ENCODE measurements around the gene TPRA1.

TPRA1 gene

DNA sequence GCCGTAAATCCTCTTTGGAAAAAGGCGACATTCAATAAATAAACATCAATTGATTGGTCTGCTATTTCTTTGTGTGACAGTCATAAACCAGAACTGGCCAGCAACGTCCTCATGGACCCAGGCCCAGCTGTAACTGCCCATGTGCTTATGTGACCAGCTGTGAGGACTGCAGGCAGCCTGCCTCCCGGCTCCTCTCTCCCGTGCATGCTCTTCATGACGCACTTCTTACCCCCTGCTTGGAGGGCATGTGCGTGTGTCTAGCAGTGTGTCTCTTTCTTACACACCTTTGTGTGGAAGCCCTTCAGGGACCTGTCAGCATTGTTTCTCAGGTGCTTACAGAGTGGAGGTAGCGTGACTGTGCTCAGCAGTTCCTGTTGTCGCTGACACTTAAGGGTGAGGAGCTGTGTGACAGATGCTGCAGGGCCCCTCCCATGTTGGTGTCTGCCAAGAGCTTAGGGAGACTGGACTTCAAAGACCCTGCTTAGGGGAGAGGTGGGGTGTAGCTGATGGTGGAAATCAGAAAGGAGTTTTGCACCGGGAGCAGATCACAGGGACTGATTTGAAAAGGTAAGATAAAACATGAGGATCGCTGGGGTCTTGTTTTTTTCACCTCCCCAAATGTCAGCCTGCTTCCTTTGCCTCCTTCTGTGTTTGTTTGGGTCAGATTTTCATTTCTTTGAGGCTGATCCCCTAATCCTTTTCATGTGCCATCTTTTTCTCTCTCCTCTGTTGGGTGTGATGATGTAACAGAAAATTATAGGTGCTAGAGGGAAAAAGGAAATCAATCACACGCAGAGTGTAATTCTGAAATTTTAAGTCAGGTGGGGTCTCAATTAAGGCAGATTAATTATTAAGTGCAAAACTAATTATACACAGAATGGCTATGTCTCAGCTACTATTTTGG is 40.5 kb upstream of the TPRA1 start:
- no peak for FAIRE-seq
- DNase-seq (ENCODE audit: insufficient read length, low spot score) = no peak

DNA sequence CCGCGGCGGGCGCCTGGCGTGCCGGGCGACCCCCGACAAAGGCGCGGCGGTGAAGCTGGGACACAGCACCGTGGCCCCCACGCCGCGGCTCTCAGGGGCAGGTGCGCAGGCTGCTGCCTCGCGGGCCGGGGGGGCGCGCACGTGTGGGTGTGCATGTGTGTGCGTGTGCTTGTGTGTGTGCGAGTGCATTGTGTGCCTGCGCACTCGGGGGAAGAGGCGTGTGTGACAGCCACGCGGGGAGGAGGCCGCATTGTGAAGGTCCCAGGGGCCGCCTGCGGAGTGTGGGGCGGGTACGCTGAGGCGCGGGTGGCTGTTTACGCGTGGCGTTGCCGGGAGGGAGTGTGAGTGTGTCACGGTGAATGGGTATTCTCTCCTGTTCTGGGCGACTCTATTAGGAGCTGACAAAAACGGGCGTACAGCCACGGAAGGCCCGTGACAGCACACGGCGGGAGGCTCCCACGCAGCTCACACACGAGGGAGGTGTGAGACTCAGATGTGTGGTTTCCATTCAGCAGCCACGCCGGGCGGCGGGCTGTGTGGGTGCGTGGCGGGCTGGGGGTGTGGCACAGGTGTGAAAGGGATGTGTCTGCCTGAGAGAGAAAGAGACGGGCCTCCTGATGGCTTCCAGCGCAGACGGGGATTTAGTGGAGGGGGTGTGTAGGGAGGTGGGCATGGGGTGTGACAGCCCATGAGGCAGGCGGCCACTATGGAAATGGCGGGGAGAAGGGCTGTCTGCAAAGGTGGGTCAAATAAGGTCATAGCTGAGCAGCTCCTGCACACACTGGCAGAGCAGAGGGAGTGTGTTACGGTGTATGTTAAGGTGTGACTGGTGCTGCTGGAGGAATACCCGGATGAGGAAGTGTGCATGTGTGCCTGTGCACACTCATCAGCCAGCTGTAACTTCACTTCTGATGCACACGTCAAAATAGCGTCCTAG is 39.2 kb upstream of the TPRA1 start:
- TF ChIP-seq SPI1 (IDR thresholded peaks at IDR 0.05; ENCODE audit: low read depth, low read length) (peak; percentile 91), TAF1 (IDR thresholded peaks at IDR 0.05; ENCODE audit: low read depth, low read length) (no peak)
- FAIRE-seq (peak; percentile 97), DNase-seq (ENCODE audit: insufficient read length, low spot score) (no peak)

More for the DNA sequence above, 40.5 kb upstream of the TPRA1 start:
- TF ChIP-seq SPI1 (IDR thresholded peaks at IDR 0.05; ENCODE audit: low read depth, low read length) (no peak), POLR2A (IDR thresholded peaks at IDR 0.05; ENCODE audit: low read depth, low read length) (no peak), POLR2AphosphoS5 (IDR thresholded peaks at IDR 0.05; ENCODE audit: low read depth, low read length) (no peak)

DNA sequence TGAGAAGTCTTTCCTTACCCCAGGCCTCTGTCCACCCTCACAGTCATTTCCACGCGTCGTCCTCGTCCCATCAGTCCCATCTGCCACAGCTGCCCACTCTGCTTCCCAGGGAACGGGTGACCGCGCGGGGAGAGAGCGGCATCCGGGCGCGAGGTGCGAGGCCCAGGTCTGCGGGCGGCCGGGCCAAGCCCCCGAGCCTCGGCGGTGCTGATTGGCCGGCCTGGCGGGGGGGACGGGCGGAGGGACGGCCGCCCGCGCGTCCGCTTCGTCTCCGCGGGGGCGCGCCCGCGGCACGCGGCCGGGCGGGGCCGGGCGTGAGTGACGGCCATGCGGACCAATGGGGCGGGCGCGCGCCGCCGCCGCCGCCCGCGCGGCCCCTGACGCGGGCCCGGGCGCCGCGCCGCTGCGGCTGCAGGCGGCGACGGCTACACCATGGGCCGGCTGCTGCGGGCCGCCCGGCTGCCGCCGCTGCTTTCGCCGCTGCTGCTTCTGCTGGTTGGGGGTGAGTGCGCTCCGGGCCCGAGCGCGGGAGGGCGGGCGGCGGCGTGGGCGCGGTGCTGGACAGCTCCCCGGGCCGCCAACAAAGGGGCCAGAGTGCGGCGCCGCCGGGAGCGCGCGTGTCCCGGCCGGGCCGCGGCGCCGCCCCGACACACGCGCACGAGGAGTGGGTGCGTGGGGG is 38.4 kb upstream of the TPRA1 start, which contains the start of gene PODXL2:
TSS of gene PODXL2 (plus strand) at position 398 of the 679 bp plus-strand sequence. CDS start at position 433, 35 bp downstream.
- no peak for TF ChIP-seq TAF1 (IDR thresholded peaks at IDR 0.05; ENCODE audit: low read depth, low read length)
- no peak for TF ChIP-seq PAX5 (IDR thresholded peaks at IDR 0.05; ENCODE audit: insufficient read depth, low read length, severe bottlenecking)
- no peak for TF ChIP-seq SPI1 (IDR thresholded peaks at IDR 0.05; ENCODE audit: low read depth, low read length)
- no peak for FAIRE-seq
- DNase-seq (ENCODE audit: insufficient read length, low spot score) = peak; percentile 77

DNA sequence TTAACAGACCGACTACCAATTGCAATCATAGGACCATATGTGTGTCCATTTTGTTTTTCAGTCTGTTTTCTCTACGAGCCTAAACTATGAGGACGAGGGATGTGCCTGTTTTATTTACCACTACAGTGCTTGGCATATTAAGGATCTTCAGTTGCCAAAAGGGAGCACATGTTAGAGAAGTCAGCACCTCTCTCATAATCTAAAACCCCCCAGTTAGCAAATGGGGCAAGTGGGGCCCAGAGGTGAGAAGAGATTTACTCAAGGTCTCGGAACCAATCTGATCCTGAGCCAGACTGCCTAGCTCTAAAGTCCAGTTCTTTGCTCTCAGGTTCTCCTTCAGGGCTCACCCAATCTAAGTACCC is 37.9 kb upstream of the TPRA1 start:
- TF ChIP-seq POU2F2 (IDR thresholded peaks at IDR 0.05; ENCODE audit: low read depth, low read length) (no peak), POLR2AphosphoS5 (IDR thresholded peaks at IDR 0.05; ENCODE audit: low read depth, low read length) (no peak), PAX5 (IDR thresholded peaks at IDR 0.05; ENCODE audit: insufficient read depth, low read length, severe bottlenecking) (no peak), TAF1 (IDR thresholded peaks at IDR 0.05; ENCODE audit: low read depth, low read length) (no peak), SPI1 (IDR thresholded peaks at IDR 0.05; ENCODE audit: low read depth, low read length) (no peak), POLR2A (IDR thresholded peaks at IDR 0.05; ENCODE audit: low read depth, low read length) (no peak)
- no peak for DNase-seq (ENCODE audit: insufficient read length, low spot score)
- FAIRE-seq = peak; percentile 86

DNA sequence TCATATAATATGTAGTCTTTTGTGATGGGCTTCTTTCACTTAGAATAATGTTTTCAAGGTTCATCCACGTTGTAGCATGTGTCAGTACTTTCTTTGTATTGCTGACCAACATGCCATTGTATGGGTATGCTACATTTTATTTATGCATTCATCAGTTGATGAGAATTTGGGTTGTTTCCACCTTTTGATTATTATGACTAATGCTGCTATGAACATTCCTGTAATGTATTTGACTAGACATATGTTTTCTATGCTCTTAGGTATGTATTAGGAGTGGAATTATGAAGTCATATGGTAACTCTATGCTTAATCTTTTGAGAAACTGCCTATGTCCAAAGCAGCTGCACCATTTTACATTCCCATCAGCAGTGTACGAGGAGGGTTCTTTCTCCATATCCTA is 35.3 kb upstream of the TPRA1 start:
- FAIRE-seq = no peak
- TF ChIP-seq PAX5 (IDR thresholded peaks at IDR 0.05; ENCODE audit: insufficient read depth, low read length, severe bottlenecking) (no peak), POU2F2 (IDR thresholded peaks at IDR 0.05; ENCODE audit: low read depth, low read length) (no peak)
- DNase-seq (ENCODE audit: insufficient read length, low spot score) = no peak

DNA sequence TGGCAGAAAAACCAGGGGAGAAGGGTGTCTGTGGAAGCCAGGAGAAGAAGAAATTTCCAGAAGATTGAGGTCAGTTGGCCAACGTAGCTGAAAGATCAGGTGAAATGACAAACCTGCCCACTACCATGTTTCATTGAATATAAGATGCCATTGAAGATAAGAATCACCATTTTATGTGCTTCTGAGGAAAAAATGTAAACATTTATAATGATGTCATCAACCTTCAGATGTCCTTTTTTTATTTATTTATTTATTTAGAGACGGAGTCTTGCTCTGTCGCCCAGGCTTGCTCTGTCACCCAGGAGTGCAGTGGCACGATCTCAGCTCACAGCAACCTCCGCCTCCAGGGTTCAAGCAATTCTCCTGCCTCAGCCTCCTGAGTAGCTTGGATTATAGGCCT is 33.5 kb upstream of the TPRA1 start:
- DNase-seq (ENCODE audit: insufficient read length, low spot score) (no peak), FAIRE-seq (no peak)
- TF ChIP-seq TAF1 (IDR thresholded peaks at IDR 0.05; ENCODE audit: low read depth, low read length) = no peak
- TF ChIP-seq PAX5 (IDR thresholded peaks at IDR 0.05; ENCODE audit: insufficient read depth, low read length, severe bottlenecking) = no peak
- no peak for TF ChIP-seq POLR2AphosphoS5 (IDR thresholded peaks at IDR 0.05; ENCODE audit: low read depth, low read length)
- no peak for TF ChIP-seq POU2F2 (IDR thresholded peaks at IDR 0.05; ENCODE audit: low read depth, low read length)
- TF ChIP-seq POLR2A (IDR thresholded peaks at IDR 0.05; ENCODE audit: low read depth, low read length) = no peak
- TF ChIP-seq SPI1 (IDR thresholded peaks at IDR 0.05; ENCODE audit: low read depth, low read length) = no peak

DNA sequence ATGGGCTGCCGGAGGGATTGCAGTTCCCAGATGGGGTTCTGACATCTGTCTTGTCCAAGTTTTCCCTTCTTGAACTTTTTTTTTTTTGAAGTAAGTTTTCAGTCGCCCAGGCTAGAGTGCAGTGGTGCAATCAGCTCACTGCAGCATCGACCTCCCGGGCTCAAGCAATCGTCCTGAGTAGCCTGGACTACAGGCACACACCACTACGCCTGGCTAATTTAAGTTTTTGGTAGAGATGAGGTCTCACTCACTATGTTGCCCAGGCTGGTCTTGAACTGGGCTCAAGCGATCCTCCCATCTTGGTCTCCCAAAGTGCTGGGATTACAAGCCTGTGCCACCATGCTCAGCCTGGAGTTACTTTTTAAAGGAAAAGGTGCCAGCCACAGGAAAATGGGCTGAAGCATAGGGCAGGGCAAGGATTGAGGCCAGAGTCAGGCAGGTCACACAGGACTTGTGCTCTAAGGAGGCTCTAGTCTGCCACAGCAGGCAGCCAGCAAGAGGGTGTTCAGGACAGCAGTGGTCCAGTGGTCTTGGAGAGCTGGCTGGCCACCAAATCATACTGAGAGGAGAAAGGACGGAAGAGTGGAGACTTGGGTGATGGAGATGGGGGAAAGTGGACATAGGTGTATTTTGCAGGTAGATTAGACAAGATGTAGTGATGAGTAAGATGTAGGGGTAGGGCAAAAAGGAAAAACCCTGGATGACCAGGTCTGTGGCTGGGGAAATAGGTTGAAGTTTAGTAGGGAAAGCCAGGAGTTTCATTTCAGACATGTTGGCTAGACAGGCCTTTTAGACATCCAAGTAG is 32.4 kb upstream of the TPRA1 start:
- no peak for FAIRE-seq

DNA sequence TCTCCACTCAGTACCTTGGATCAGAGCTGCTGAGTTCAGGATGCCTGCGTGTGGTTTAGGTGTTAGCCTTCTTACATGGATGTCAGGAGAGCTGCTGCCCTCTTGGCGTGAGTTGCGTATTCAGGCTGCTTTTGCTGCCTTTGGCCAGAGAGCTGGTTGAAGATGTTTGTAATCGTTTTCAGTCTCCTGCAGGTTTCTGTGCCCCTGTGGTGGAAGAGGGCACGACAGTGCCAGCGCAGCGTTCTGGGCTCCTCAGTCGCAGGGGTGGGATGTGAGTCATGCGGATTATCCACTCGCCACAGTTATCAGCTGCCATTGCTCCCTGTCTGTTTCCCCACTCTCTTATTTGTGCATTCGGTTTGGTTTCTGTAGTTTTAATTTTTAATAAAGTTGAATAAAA is 31.5 kb upstream of the TPRA1 start:
- DNase-seq (ENCODE audit: insufficient read length, low spot score) (no peak), FAIRE-seq (no peak)

More for the DNA sequence above, 32.4 kb upstream of the TPRA1 start:
- no peak for DNase-seq (ENCODE audit: insufficient read length, low spot score)
- TF ChIP-seq TAF1 (IDR thresholded peaks at IDR 0.05; ENCODE audit: low read depth, low read length) (no peak), PAX5 (IDR thresholded peaks at IDR 0.05; ENCODE audit: insufficient read depth, low read length, severe bottlenecking) (no peak), POU2F2 (IDR thresholded peaks at IDR 0.05; ENCODE audit: low read depth, low read length) (no peak), POLR2AphosphoS5 (IDR thresholded peaks at IDR 0.05; ENCODE audit: low read depth, low read length) (no peak)

More for the DNA sequence above, 31.5 kb upstream of the TPRA1 start:
- TF ChIP-seq POU2F2 (IDR thresholded peaks at IDR 0.05; ENCODE audit: low read depth, low read length) (no peak), PAX5 (IDR thresholded peaks at IDR 0.05; ENCODE audit: insufficient read depth, low read length, severe bottlenecking) (no peak), POLR2AphosphoS5 (IDR thresholded peaks at IDR 0.05; ENCODE audit: low read depth, low read length) (peak; percentile 44; the same call in 1 of the 2 replicates), SPI1 (IDR thresholded peaks at IDR 0.05; ENCODE audit: low read depth, low read length) (no peak), TAF1 (IDR thresholded peaks at IDR 0.05; ENCODE audit: low read depth, low read length) (no peak), POLR2A (IDR thresholded peaks at IDR 0.05; ENCODE audit: low read depth, low read length) (no peak)

Measured in GM12891 (cell line).